Endothelial cell of umbilical vein (primary cell): Measurements from ENCODE around the gene LRFN2. TPM values are rescaled to one million over a fixed set of nuclear protein-coding genes. Genes with fewer than 3 reads are reported as not detected.

ENCODE experiments used
- BruUV-seq: library from RNA; stranded (reverse); fragments of 400-500 nt; replicated peaks from 2 replicates; lab custom pipeline; 2021; lab: Mats Ljungman, UMichigan
- CTCF ChIA-PET: fragments of 300-600, 350-600 bp; sonication (Branson Sonifier 250); formaldehyde crosslinking; loops from one replicate; lab custom pipeline; 2021; ENCODE audit warnings: antibody characterized with exemption, inconsistent platforms; lab: Charles Lee
- POLR2A ChIA-PET: fragments of 300-600, 350-600 bp; sonication (Branson Sonifier 250); formaldehyde crosslinking; loops from one replicate; lab custom pipeline; 2021; ENCODE audit warnings: antibody characterized with exemption, inconsistent platforms; lab: Charles Lee
- DNase-seq: peaks from one replicate; pipeline ENCODE4 v3.0.0-alpha.2; 2011; ENCODE audit warnings: low read depth, low spot score
- FAIRE-seq: peaks from 2 replicates; lab custom pipeline; 2011; peaks lifted over from hg19 to GRCh38; lab: Jason Lieb, UNC
- H2AFZ ChIP-seq: 2 replicates; pipeline ENCODE4 v1.6.0; 2012; ENCODE audit warnings: low read depth, low read length, control low read depth, inconsistent platforms
- H3K27ac ChIP-seq: 2 replicates; pipeline ENCODE4 v1.5.1; 2011; ENCODE audit warnings: low read depth, mild to moderate bottlenecking, control low read depth, low read length, moderate library complexity; ENCODE audit not compliant: insufficient read depth
- H3K27me3 ChIP-seq, 2 experiments: 2 replicates each; pipeline versions ENCODE4 v1.6.0 to v1.6.1; 2011; ENCODE audit warnings: low read length in 2 of 2, mixed read lengths in 1 of 2; ENCODE audit not compliant: control insufficient read depth in 2 of 2, insufficient read depth in 2 of 2
- H3K36me3 ChIP-seq, 2 experiments: 2 replicates in 1 of 2; 3 replicates in 1 of 2; pipeline ENCODE4 v1.5.1; 2011; ENCODE audit warnings: low read length in 2 of 2, mild to moderate bottlenecking in 1 of 2, moderate library complexity in 1 of 2; ENCODE audit not compliant: control insufficient read depth in 2 of 2, insufficient read depth in 2 of 2; ENCODE audit errors: extremely low read depth in 1 of 2
- H3K4me1 ChIP-seq: 3 replicates; pipeline ENCODE4 v1.5.1; 2011; ENCODE audit warnings: mild to moderate bottlenecking, low read length; ENCODE audit not compliant: control insufficient read depth, insufficient read depth; ENCODE audit errors: extremely low read depth
- H3K4me2 ChIP-seq: 2 replicates; pipeline ENCODE4 v1.6.1; 2011; ENCODE audit warnings: low read length, control low read depth, mixed read lengths; ENCODE audit not compliant: insufficient read depth
- H3K4me3 ChIP-seq, 3 experiments: fragments of 200-600 bp in 1 of 3; sonication (generic), shearing (Covaris generic) in 1 of 3; replicated peaks in 1 of 3; 2 replicates each; pipeline ENCODE4 v1.5.1; 2011 to 2016; ENCODE audit warnings: control low read depth in 3 of 3, low read length in 3 of 3, mild to moderate bottlenecking in 2 of 3, inconsistent platforms in 1 of 3, low read depth in 1 of 3, moderate library complexity in 1 of 3; ENCODE audit not compliant: insufficient read depth in 1 of 3
- H3K79me2 ChIP-seq: 2 replicates; pipeline ENCODE4 v1.6.0; 2012; ENCODE audit warnings: low read length, inconsistent platforms; ENCODE audit not compliant: control insufficient read depth, insufficient read depth
- H3K9ac ChIP-seq: replicated peaks from 2 replicates; pipeline ENCODE3; 2011; ENCODE audit warnings: low read length, control low read depth; ENCODE audit not compliant: insufficient read depth; ENCODE audit errors: extremely low read depth
- H3K9me1 ChIP-seq: replicated peaks from 3 replicates; pipeline ENCODE4 v1.6.0; 2011; ENCODE audit warnings: mild to moderate bottlenecking, low read length; ENCODE audit not compliant: control insufficient read depth, insufficient read depth; ENCODE audit errors: extremely low read depth
- H3K9me3 ChIP-seq: replicated peaks from 2 replicates; pipeline ENCODE4 v1.5.1; 2012; ENCODE audit warnings: low read length, inconsistent platforms; ENCODE audit not compliant: control insufficient read depth, insufficient read depth
- H4K20me1 ChIP-seq: replicated peaks from 2 replicates; pipeline ENCODE3; 2011; ENCODE audit warnings: mild to moderate bottlenecking, low read length; ENCODE audit not compliant: control insufficient read depth, insufficient read depth; ENCODE audit errors: extremely low read depth
- CTCF ChIP-seq, 2 donors: IDR thresholded peaks; 1 replicate in 1 of 2; 2 replicates in 1 of 2; pipeline ENCODE4 v1.5.1; 2011; ENCODE audit warnings: low read length in 2 of 2, mild to moderate bottlenecking in 2 of 2, moderate library complexity in 2 of 2, control low read depth in 1 of 2, inconsistent platforms in 1 of 2, low read depth in 1 of 2; ENCODE audit not compliant: insufficient read depth in 1 of 2; ENCODE audit errors: extremely low read depth in 1 of 2
- EZH2 ChIP-seq: IDR thresholded peaks from 2 replicates; pipeline ENCODE4 v1.6.1; 2012; ENCODE audit warnings: borderline replicate concordance, low read depth, mild to moderate bottlenecking, moderate library complexity, low read length, inconsistent platforms; ENCODE audit not compliant: severe bottlenecking
- FOS ChIP-seq: IDR thresholded peaks from 2 replicates; pipeline ENCODE4 v1.6.1; 2011; ENCODE audit warnings: mild to moderate bottlenecking, low read length, moderate library complexity, borderline replicate concordance; ENCODE audit not compliant: insufficient read depth
- GATA2 ChIP-seq: IDR thresholded peaks from 2 replicates; pipeline ENCODE4 v1.7.0; 2011; ENCODE audit warnings: low read depth, mild to moderate bottlenecking, moderate library complexity, mixed read lengths, low read length; ENCODE audit not compliant: insufficient read length, insufficient read depth
- JUN ChIP-seq: IDR thresholded peaks from 2 replicates; pipeline ENCODE4 v1.6.1; 2011; ENCODE audit warnings: borderline replicate concordance, low read depth; ENCODE audit not compliant: insufficient read length, insufficient read depth
- MYC ChIP-seq: IDR thresholded peaks from one replicate; pipeline ENCODE4 v1.6.1; 2011; ENCODE audit warnings: mild to moderate bottlenecking, low read depth, low read length
- POLR2AphosphoS5 ChIP-seq: IDR thresholded peaks from 2 replicates; pipeline ENCODE4 v1.6.1; 2012; ENCODE audit warnings: low read depth, mild to moderate bottlenecking, control low read depth, low read length, moderate library complexity; ENCODE audit not compliant: insufficient read depth
- dilution Hi-C: fragments of 300-500 bp; cut with MboI; formaldehyde crosslinking; loops from one replicate; pipeline ENCODE4 v1.15.0; 2019; ENCODE audit warnings: low sequenced_read_pairs; ENCODE audit not compliant: extremely low pct_ligation_motif_present
- intact Hi-C: fragments of 100-400 bp; cut with micrococcal nuclease; formaldehyde crosslinking; loops from one replicate; pipeline ENCODE4 v1.10.0; 2022
- polyA plus RNA-seq, 4 experiments: library from polyadenylated mRNA; depleted of rRNA in 3 of 4; stranded (reverse) in 3 of 4; unstranded in 1 of 4; fragments of >200 nt; gene quantifications; 2 replicates each; pipeline versions ENCODE4 v1.2.1 to v1.2.3, GENCODE V29; 2011 to 2012; ENCODE audit warnings: missing spikeins in 1 of 4
- total RNA-seq: library from RNA; stranded (reverse); gene quantifications from 2 replicates; pipeline ENCODE4 v1.2.3, GENCODE V29; 2021
- TF ChIP-seq, protein P1 (sequence below): IDR thresholded peaks from 2 replicates; pipeline ENCODE4 v1.6.1; 2011; ENCODE audit not compliant: insufficient read depth, insufficient read length

Gene LRFN2
- total and polyA plus RNA-seq, 2 donors (not counting 3 experiments of a cell fraction or from before 2014, with no cell fraction given) = not detected

DNA sequence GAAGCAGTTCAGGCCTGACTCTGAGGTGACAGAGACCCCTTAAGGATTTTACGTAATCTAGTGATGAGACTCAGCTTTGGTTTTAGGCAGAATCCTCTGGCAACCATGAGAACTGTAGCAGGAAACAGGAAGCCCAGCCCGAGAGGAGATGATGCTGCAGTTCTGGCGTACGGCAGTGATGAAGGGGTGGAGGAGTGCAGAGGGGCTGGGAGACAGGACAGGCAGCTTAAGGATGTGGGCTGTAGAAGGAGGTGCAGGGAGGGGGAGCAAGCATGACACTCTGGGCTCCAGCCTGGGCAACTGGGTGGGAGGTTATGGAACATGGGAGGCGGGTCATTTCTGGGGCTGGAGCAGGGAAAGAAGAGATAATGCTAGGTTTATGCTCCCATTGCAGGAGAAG is 67.1 kb downstream of the LRFN2 start:
- no peak overlapping the region for H2AFZ ChIP-seq
- POLR2A ChIA-PET = no interaction called here
- intact Hi-C loops (no loop called here), dilution Hi-C loops (no loop called here)
- BruUV-seq = no TSS peak
- H3K4me2 ChIP-seq = no peak overlapping the region
- H3K27ac ChIP-seq = no peak overlapping the region
- no peaks in the 10 kb centered on the region for H3K9me1 ChIP-seq
- no peak overlapping the region for H3K9ac ChIP-seq
- no peaks in the 10 kb centered on the region for H4K20me1 ChIP-seq
- CTCF ChIA-PET = no interaction called here
- no peak for FAIRE-seq
- H3K79me2 ChIP-seq = no peaks in the 10 kb centered on the region
- H3K27me3 ChIP-seq = no peaks in the 10 kb centered on the region
- H3K4me3 ChIP-seq = no peak overlapping the region
- no peaks in the 10 kb centered on the region for H3K9me3 ChIP-seq
- no peaks in the 10 kb centered on the region for H3K36me3 ChIP-seq
- TF ChIP-seq POLR2AphosphoS5 = no peak
- TF ChIP-seq GATA2 = no peak
- TF ChIP-seq MYC = no peak
- TF ChIP-seq, protein P1, sequence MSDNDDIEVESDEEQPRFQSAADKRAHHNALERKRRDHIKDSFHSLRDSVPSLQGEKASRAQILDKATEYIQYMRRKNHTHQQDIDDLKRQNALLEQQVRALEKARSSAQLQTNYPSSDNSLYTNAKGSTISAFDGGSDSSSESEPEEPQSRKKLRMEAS = no peak
- no peak for TF ChIP-seq FOS
- TF ChIP-seq EZH2 = no peak
- no peak for TF ChIP-seq CTCF (IDR thresholded peaks at IDR 0.05; ENCODE audit: extremely low read depth in 1 of 2, insufficient read depth in 1 of 2, low read depth in 1 of 2, low read length in 2 of 2)
- no peak for TF ChIP-seq JUN
- no peak for DNase-seq
- H3K4me1 ChIP-seq = no peaks in the 10 kb centered on the region
